HUES6 (cell line): ENCODE measurements around the gene HOXB8.

Source experiments
- H3K27ac ChIP-seq: 2 replicates; pipeline ENCODE4 v1.7.0; 2013; ENCODE audit warnings: low read depth, mild to moderate bottlenecking, low read length, inconsistent platforms
- H3K27me3 ChIP-seq: 2 replicates; pipeline ENCODE4 v1.6.1; 2013; ENCODE audit warnings: low read length; ENCODE audit not compliant: control insufficient read depth, insufficient read depth
- H3K36me3 ChIP-seq: 2 replicates; pipeline ENCODE4 v1.6.1; 2013; ENCODE audit warnings: low read length; ENCODE audit not compliant: control insufficient read depth, insufficient read depth
- H3K4me1 ChIP-seq: 2 replicates; pipeline ENCODE4 v1.6.1; 2013; ENCODE audit warnings: low read length; ENCODE audit not compliant: control insufficient read depth, insufficient read depth
- H3K4me3 ChIP-seq: 2 replicates; pipeline ENCODE4 v1.5.1; 2013; ENCODE audit warnings: low read depth, low read length
- H3K9ac ChIP-seq: one replicate; pipeline ENCODE4 v1.6.1; 2013; ENCODE audit warnings: mild to moderate bottlenecking, low read length
- H3K9me3 ChIP-seq: 2 replicates; pipeline ENCODE4 v1.6.1; 2013; ENCODE audit warnings: low read depth, low read length; ENCODE audit not compliant: control insufficient read depth, insufficient read depth

The HOXB8 gene

GRCh38 chr17:48592057-48592514 lies 23.0 kb downstream of the HOXB8 start:
- no peaks in the 10 kb centered on the region for H3K9me3 ChIP-seq
- H3K27me3 ChIP-seq, result peaks cover 100% of the 10 kb centered on the region
- H3K4me3 ChIP-seq, result peak overlapping the region; percentile 57; the same call in 1 of the 2 replicates
- H3K36me3 ChIP-seq, result no peaks in the 10 kb centered on the region; the same call in 1 of the 2 replicates
- peak overlapping the region; percentile 87 for H3K9ac ChIP-seq
- no peak overlapping the region for H3K27ac ChIP-seq
- H3K4me1 ChIP-seq, result peaks cover 32% of the 10 kb centered on the region; the same call in 1 of the 2 replicates

GRCh38 chr17:48591255-48592056 lies 23.6 kb downstream of the HOXB8 start:
- peak overlapping the region; percentile 87 for H3K9ac ChIP-seq

GRCh38 chr17:48590607-48591161 lies 24.4 kb downstream of the HOXB8 start:
- peaks cover 100% of the 10 kb centered on the region for H3K27me3 ChIP-seq
- H3K4me1 ChIP-seq, result peaks cover 21% of the 10 kb centered on the region
- H3K4me3 ChIP-seq, result peak overlapping the region; percentile 57; the same call in 1 of the 2 replicates

More at GRCh38 chr17:48591255-48592056, 23.6 kb downstream of the HOXB8 start:
- Histone ChIP-seq H3K36me3 (no peaks in the 10 kb centered on the region; the same call in 1 of the 2 replicates), H3K27ac (no peak overlapping the region; the same call in 1 of the 2 replicates), H3K27me3 (peaks cover 100% of the 10 kb centered on the region), H3K4me3 (peak overlapping the region; percentile 57; the same call in 1 of the 2 replicates), H3K9me3 (no peaks in the 10 kb centered on the region), H3K4me1 (peaks cover 26% of the 10 kb centered on the region)

GRCh38 chr17:48589831-48590606 lies 25.1 kb downstream of the HOXB8 start, which contains the start of gene HOXB3:
Gene HOXB3, minus strand, starts transcription at chr17:48590241. Its CDS starts 37,767 bp downstream, at chr17:48552474.
- no peaks in the 10 kb centered on the region for H3K9me3 ChIP-seq
- peaks cover 100% of the 10 kb centered on the region for H3K27me3 ChIP-seq
- peak within 1 kb of the TSS; percentile 87 for H3K9ac ChIP-seq
- peaks cover 21% of the 10 kb centered on the region for H3K4me1 ChIP-seq
- H3K36me3 ChIP-seq, result no peaks in the 10 kb centered on the region; the same call in 1 of the 2 replicates
- H3K27ac ChIP-seq, result peak within 1 kb of the TSS; percentile 7; the same call in 1 of the 2 replicates
- H3K4me3 ChIP-seq, result peak within 1 kb of the TSS; percentile 57

More at GRCh38 chr17:48590607-48591161, 24.4 kb downstream of the HOXB8 start:
- Histone ChIP-seq H3K27ac (no peak overlapping the region; the same call in 1 of the 2 replicates), H3K9ac (peak overlapping the region; percentile 87), H3K9me3 (no peaks in the 10 kb centered on the region), H3K36me3 (no peaks in the 10 kb centered on the region; the same call in 1 of the 2 replicates)

- no peaks in the 10 kb centered on the region for H3K9me3 ChIP-seq
- peaks cover 16% of the 10 kb centered on the region for H3K4me1 ChIP-seq
- peak overlapping the region; percentile 7; the same call in 1 of the 2 replicates for H3K27ac ChIP-seq
- H3K4me3 ChIP-seq, result peak overlapping the region; percentile 57
- H3K9ac ChIP-seq, result peak overlapping the region; percentile 83
- H3K36me3 ChIP-seq, result no peaks in the 10 kb centered on the region; the same call in 1 of the 2 replicates
- peaks cover 100% of the 10 kb centered on the region for H3K27me3 ChIP-seq
These were observed 25.8 kb downstream of the HOXB8 start for GRCh38 chr17:48589060-48589830.

- no peaks in the 10 kb centered on the region for H3K9me3 ChIP-seq
- H3K27ac ChIP-seq, result no peak overlapping the region; the same call in 1 of the 2 replicates
- peak overlapping the region; percentile 57; the same call in 1 of the 2 replicates for H3K4me3 ChIP-seq
- peak overlapping the region; percentile 83 for H3K9ac ChIP-seq
- H3K4me1 ChIP-seq, result peaks cover 13% of the 10 kb centered on the region
- no peaks in the 10 kb centered on the region; the same call in 1 of the 2 replicates for H3K36me3 ChIP-seq
- H3K27me3 ChIP-seq, result peaks cover 100% of the 10 kb centered on the region
These were observed 26.6 kb downstream of the HOXB8 start for GRCh38 chr17:48588528-48588927.

GRCh38 chr17:48588074-48588415 lies 27.0 kb downstream of the HOXB8 start:
- H3K4me3 ChIP-seq, result peak overlapping the region; percentile 57; the same call in 1 of the 2 replicates
- H3K36me3 ChIP-seq, result no peaks in the 10 kb centered on the region; the same call in 1 of the 2 replicates
- H3K27me3 ChIP-seq, result peaks cover 100% of the 10 kb centered on the region
- no peaks in the 10 kb centered on the region for H3K9me3 ChIP-seq
- H3K9ac ChIP-seq, result peak overlapping the region; percentile 83
- no peak overlapping the region; the same call in 1 of the 2 replicates for H3K27ac ChIP-seq
- peaks cover 13% of the 10 kb centered on the region for H3K4me1 ChIP-seq

- Histone ChIP-seq H3K9me3 (no peaks in the 10 kb centered on the region), H3K36me3 (no peaks in the 10 kb centered on the region; the same call in 1 of the 2 replicates), H3K4me1 (peaks cover 13% of the 10 kb centered on the region), H3K27me3 (peaks cover 100% of the 10 kb centered on the region), H3K9ac (peak overlapping the region; percentile 83), H3K27ac (no peak overlapping the region; the same call in 1 of the 2 replicates), H3K4me3 (peak overlapping the region; percentile 57; the same call in 1 of the 2 replicates)
These were observed 27.6 kb downstream of the HOXB8 start for GRCh38 chr17:48587276-48588073.
